D721Med (cell line): ENCODE results near the gene GPN1.
"Not testable (repeated sequence)": the region's sequence is repeated elsewhere in the genome, so short reads cannot be mapped to it uniquely, and the experiment has no call there.

ENCODE experiments used
- DNase-seq: peaks from one replicate; pipeline ENCODE4 v3.0.0; 2011; ENCODE audit warnings: low spot score; ENCODE audit not compliant: insufficient read length
- FAIRE-seq: peaks from 2 replicates; lab custom pipeline; 2011; peaks lifted over from hg19 to GRCh38; lab: Jason Lieb, UNC
- TF ChIP-seq, protein P1 (sequence below): IDR thresholded peaks from 2 replicates; pipeline ENCODE4 v1.5.1; 2012; ENCODE audit warnings: mild to moderate bottlenecking, control low read depth; ENCODE audit not compliant: insufficient read depth; ENCODE audit errors: missing control alignments

GPN1 gene

GRCh38 chr2:27627963-27628766 is 685 bp upstream of the GPN1 start:
- DNase-seq: no peak
- TF ChIP-seq, protein P1, sequence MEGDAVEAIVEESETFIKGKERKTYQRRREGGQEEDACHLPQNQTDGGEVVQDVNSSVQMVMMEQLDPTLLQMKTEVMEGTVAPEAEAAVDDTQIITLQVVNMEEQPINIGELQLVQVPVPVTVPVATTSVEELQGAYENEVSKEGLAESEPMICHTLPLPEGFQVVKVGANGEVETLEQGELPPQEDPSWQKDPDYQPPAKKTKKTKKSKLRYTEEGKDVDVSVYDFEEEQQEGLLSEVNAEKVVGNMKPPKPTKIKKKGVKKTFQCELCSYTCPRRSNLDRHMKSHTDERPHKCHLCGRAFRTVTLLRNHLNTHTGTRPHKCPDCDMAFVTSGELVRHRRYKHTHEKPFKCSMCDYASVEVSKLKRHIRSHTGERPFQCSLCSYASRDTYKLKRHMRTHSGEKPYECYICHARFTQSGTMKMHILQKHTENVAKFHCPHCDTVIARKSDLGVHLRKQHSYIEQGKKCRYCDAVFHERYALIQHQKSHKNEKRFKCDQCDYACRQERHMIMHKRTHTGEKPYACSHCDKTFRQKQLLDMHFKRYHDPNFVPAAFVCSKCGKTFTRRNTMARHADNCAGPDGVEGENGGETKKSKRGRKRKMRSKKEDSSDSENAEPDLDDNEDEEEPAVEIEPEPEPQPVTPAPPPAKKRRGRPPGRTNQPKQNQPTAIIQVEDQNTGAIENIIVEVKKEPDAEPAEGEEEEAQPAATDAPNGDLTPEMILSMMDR: no peak
- FAIRE-seq: no peak

GRCh38 chr2:27630257-27630656 is 1.4 kb downstream of the GPN1 start:
- not testable (repeated sequence) for FAIRE-seq, DNase-seq

GRCh38 chr2:27634291-27634690 is 5.4 kb downstream of the GPN1 start:
- TF ChIP-seq, protein P1: no peak
- FAIRE-seq: no peak

GRCh38 chr2:27636766-27637165 is 7.9 kb downstream of the GPN1 start:
- TF ChIP-seq, protein P1: no peak
- DNase-seq (no peak), FAIRE-seq (no peak)

More at GRCh38 chr2:27634291-27634690, 5.4 kb downstream of the GPN1 start:
- DNase-seq: no peak

DNA sequence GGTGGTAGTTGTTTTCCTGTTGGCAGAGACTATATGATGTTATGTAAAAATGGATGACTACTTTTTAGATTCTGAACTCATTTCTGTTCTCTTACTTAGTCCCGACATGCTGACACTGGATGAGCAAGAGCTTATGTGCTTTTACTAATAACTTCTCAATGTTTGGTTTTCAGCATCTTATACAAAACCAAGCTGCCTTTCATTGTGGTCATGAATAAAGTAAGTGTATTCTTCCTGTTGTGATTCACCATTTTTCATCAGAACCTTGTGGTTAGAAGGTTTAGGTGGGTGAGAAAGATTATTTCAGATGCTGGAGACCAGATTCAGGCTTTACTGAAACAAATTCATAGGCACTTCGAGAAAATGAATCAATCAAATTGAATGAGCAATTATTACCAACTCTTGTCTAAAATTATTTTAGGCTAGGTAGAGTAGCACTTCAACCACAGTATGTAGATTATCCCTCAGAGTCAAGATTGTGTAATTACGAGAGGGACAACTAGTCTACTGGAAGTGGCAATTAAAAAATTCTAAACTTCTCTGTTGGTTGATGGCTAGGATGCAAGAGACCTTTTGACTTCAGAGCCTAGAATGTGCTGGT is 9.3 kb downstream of the GPN1 start:
- FAIRE-seq (no peak), DNase-seq (no peak)
- TF ChIP-seq, protein P1: no peak

DNA sequence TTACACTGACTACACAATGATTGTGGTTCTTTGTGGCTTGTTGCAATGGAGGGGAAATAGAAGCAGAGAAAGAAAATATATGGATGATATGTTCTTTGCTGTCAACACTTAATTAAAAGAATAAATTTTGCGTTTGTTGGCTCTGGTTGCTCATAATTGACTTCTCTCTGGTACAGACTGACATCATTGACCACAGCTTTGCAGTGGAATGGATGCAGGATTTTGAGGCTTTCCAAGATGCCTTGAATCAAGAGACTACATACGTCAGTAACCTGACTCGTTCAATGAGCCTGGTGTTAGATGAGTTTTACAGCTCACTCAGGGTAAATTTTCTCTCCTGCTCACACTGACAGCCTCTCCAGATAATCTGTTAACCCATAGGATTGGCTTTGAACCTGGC is 9.9 kb downstream of the GPN1 start:
- FAIRE-seq: no peak
- DNase-seq: no peak
- TF ChIP-seq, protein P1: no peak

GRCh38 chr2:27640722-27641245 is 11.9 kb downstream of the GPN1 start:
- DNase-seq: no peak
- peak; percentile 84 for FAIRE-seq
- TF ChIP-seq, protein P1: no peak
